GM11168 (cell line): Measurements from ENCODE around the gene DTD1.
"Not testable (repeated sequence)": the region's sequence is repeated elsewhere in the genome, so short reads cannot be mapped to it uniquely, and the experiment has no call there.

Source experiments
- in situ Hi-C: fragments of 300-500 bp; cut with MboI; formaldehyde crosslinking; loops from one replicate; pipeline ENCODE4 v1.12.0; 2022; ENCODE audit warnings: low sequenced_read_pairs; ENCODE audit not compliant: unreplicated experiment

DTD1 gene

GRCh38 chr20:18731940-18732339 is 144.1 kb downstream of the DTD1 start:
- in situ Hi-C loops: no loop called here

GRCh38 chr20:18734525-18735189 is 146.8 kb downstream of the DTD1 start:
- in situ Hi-C loops: no loop called here

- in situ Hi-C loops: no loop called here
Measured at GRCh38 chr20:18737140-18737539, 149.3 kb downstream of the DTD1 start.

- in situ Hi-C loops: no loop called here
Measured at GRCh38 chr20:18738055-18738454, 150.2 kb downstream of the DTD1 start.

GRCh38 chr20:18738888-18739287 is 151.0 kb downstream of the DTD1 start:
- in situ Hi-C loops: no loop called here

- in situ Hi-C loops: no loop called here
Measured at GRCh38 chr20:18739751-18740166, 151.9 kb downstream of the DTD1 start.

GRCh38 chr20:18740726-18741125 is 152.9 kb downstream of the DTD1 start:
- in situ Hi-C loops: no loop called here

- in situ Hi-C loops: no loop called here
Measured at GRCh38 chr20:18742841-18743240, 155.0 kb downstream of the DTD1 start.

- in situ Hi-C loops: no loop called here
Measured at GRCh38 chr20:18743665-18744440, 156.0 kb downstream of the DTD1 start.

GRCh38 chr20:18747090-18747489 is 159.2 kb downstream of the DTD1 start:
- in situ Hi-C loops: no loop called here

GRCh38 chr20:18748987-18749386 is 161.1 kb downstream of the DTD1 start:
- in situ Hi-C loops: no loop called here

GRCh38 chr20:18749528-18749927 is 161.7 kb downstream of the DTD1 start:
- in situ Hi-C loops: no loop called here

GRCh38 chr20:18750735-18751134 is 162.9 kb downstream of the DTD1 start:
- in situ Hi-C loops: no loop called here

GRCh38 chr20:18754030-18754652 is 166.3 kb downstream of the DTD1 start:
- in situ Hi-C loops: no loop called here

GRCh38 chr20:18754653-18755045 is 166.8 kb downstream of the DTD1 start:
- in situ Hi-C loops: no loop called here

- in situ Hi-C loops: not testable (repeated sequence)
Measured at GRCh38 chr20:18760852-18761251, 173.0 kb downstream of the DTD1 start.

GRCh38 chr20:18767676-18768075 is 179.8 kb downstream of the DTD1 start:
- in situ Hi-C loops: no loop called here

- in situ Hi-C loops: no loop called here
Measured at GRCh38 chr20:18773566-18773965, 185.7 kb downstream of the DTD1 start.

- in situ Hi-C loops: no loop called here
Measured at GRCh38 chr20:18774207-18774606, 186.4 kb downstream of the DTD1 start.

- in situ Hi-C loops: no loop called here
Measured at GRCh38 chr20:18775633-18776032, 187.8 kb downstream of the DTD1 start.

GRCh38 chr20:18778690-18779392 is 191.0 kb downstream of the DTD1 start:
- in situ Hi-C loops: no loop called here
